Suprapubic skin (tissue), 4 donors: ENCODE measurements around the gene MINDY1. TPM values are rescaled to one million over a fixed set of nuclear protein-coding genes. Genes with fewer than 3 reads are reported as not detected.
A peak's percentile ranks its signal among the peaks of the same experiment; 100 is the strongest.

ENCODE experiments used
- DNase-seq, 2 donors: peaks; one replicate each; pipeline ENCODE4 v3.0.0-alpha.2; 2019; ENCODE audit warnings: low spot score in 2 of 2
- H3K27ac ChIP-seq: fragments of 200-600 bp; sonication (generic); one replicate; pipeline ENCODE4 v1.5.1; 2019
- H3K27me3 ChIP-seq: fragments of 200-600 bp; sonication (generic); one replicate; pipeline ENCODE4 v1.5.1; 2019
- H3K36me3 ChIP-seq: fragments of 200-600 bp; sonication (generic); one replicate; pipeline ENCODE4 v1.5.1; 2019
- H3K4me1 ChIP-seq: fragments of 200-600 bp; sonication (generic); one replicate; pipeline ENCODE4 v1.5.1; 2019
- H3K4me3 ChIP-seq: fragments of 200-600 bp; sonication (generic); one replicate; pipeline ENCODE4 v1.5.1; 2019; ENCODE audit warnings: mild to moderate bottlenecking
- H3K9me3 ChIP-seq: fragments of 200-600 bp; sonication (generic); one replicate; pipeline ENCODE4 v1.5.1; 2019
- EP300 ChIP-seq: sonication (generic); formaldehyde crosslinking; IDR thresholded peaks from one replicate; pipeline ENCODE4 v1.6.1; 2017; ENCODE audit warnings: antibody characterized with exemption
- POLR2A ChIP-seq, 2 donors: fragments of 450-650 bp; IDR thresholded peaks; one replicate each; pipeline ENCODE4 v1.6.1; 2017; ENCODE audit warnings: antibody characterized with exemption in 2 of 2, mild to moderate bottlenecking in 2 of 2, moderate library complexity in 2 of 2
- POLR2AphosphoS5 ChIP-seq, 3 donors: sonication (generic); formaldehyde crosslinking; IDR thresholded peaks; one replicate each; pipeline ENCODE4 v1.6.1; 2017; ENCODE audit warnings: antibody characterized with exemption in 3 of 3
- WGBS: methylation state at CpG from one replicate; pipeline ENCODE4 v1.1.5; 2018; 5-methylcytosine and 5-hydroxymethylcytosine counted together
- total RNA-seq, 4 donors: library from RNA; depleted of rRNA; stranded (reverse); fragments of >200 nt; gene quantifications; one replicate each; pipeline ENCODE4 v1.1.0, GENCODE V29; 2016
- TF ChIP-seq, protein P1 (sequence below), 2 donors: fragments of 200-600 bp in 1 of 2; fragments of 450-650 bp in 1 of 2; sonication (generic) in 1 of 2; IDR thresholded peaks; one replicate each; pipeline ENCODE4 v1.5.1; 2016 to 2019; ENCODE audit warnings: antibody characterized with exemption in 2 of 2, mild to moderate bottlenecking in 1 of 2, moderate library complexity in 1 of 2

MINDY1 gene
- total RNA-seq, 4 donors from 2014 or later = 31.7 to 59.1 (median 35.8) TPM

DNA sequence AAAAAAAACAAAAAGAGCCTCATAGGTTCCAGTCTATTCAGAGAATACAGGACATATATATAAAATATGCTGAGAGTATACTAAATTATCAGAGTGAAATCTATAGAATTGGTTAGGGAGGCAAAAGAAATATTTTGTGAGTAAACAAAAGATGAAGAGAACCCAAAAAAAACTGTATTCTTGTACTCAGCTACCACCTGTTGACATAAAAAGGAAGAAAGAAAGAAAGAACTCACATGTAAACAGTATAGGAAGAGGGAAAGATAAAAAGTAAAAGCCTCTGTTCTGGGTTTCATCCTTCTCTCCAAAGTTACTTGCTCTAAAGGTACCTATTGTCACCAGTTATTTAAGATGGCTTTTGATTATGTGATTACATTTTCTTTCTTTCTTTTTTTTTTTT, 19.8 kb upstream of the MINDY1 start:
- no peaks in the 10 kb centered on the region for H3K9me3 ChIP-seq
- no peak for DNase-seq
- H3K27ac ChIP-seq = no peak overlapping the region
- peaks cover 60% of the 10 kb centered on the region for H3K36me3 ChIP-seq
- TF ChIP-seq POLR2AphosphoS5 (IDR thresholded peaks at IDR 0.05) (no peak), EP300 (no peak), POLR2A (IDR thresholded peaks at IDR 0.05) (no peak)
- TF ChIP-seq, protein P1, sequence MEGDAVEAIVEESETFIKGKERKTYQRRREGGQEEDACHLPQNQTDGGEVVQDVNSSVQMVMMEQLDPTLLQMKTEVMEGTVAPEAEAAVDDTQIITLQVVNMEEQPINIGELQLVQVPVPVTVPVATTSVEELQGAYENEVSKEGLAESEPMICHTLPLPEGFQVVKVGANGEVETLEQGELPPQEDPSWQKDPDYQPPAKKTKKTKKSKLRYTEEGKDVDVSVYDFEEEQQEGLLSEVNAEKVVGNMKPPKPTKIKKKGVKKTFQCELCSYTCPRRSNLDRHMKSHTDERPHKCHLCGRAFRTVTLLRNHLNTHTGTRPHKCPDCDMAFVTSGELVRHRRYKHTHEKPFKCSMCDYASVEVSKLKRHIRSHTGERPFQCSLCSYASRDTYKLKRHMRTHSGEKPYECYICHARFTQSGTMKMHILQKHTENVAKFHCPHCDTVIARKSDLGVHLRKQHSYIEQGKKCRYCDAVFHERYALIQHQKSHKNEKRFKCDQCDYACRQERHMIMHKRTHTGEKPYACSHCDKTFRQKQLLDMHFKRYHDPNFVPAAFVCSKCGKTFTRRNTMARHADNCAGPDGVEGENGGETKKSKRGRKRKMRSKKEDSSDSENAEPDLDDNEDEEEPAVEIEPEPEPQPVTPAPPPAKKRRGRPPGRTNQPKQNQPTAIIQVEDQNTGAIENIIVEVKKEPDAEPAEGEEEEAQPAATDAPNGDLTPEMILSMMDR (IDR thresholded peaks at IDR 0.05) = no peak
- peaks cover 4% of the 10 kb centered on the region for H3K4me1 ChIP-seq
- no peak overlapping the region for H3K4me3 ChIP-seq
- no peaks in the 10 kb centered on the region for H3K27me3 ChIP-seq

DNA sequence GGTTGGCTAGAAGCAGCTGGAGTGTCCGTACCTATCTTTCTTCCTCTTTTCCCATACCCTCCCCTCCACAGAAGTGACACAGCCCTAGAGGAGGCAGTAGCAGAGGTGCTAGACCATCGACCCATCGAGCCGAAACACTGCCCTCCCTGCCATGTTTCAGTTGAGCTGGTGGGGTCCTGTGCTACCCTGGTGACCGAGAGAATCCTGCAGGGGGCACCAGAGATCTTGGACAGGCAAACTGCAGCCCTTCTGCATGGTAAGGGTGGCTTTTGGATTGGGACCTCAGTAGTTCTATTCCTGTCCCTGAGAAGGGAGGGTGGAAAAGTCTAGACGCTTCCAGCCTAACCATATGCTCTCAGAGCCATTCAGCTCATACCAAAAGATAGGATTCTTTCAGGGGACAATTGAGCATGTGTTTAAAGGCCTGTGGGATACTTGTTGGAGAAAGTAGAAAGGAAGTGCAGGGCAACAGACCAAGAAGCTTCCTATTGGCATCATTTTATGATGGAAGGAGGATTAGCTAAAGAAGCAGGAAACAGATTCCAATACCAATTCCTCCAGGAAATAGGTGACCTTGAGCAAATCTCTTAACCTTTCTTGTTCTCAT, 17.9 kb upstream of the MINDY1 start:
- H3K27ac ChIP-seq = no peak overlapping the region
- H3K4me1 ChIP-seq = peaks cover 4% of the 10 kb centered on the region
- H3K4me3 ChIP-seq = no peak overlapping the region
- WGBS = 31% methylated on average over 6 of the region's 6 CpGs
- H3K9me3 ChIP-seq = no peaks in the 10 kb centered on the region
- H3K36me3 ChIP-seq = peaks cover 42% of the 10 kb centered on the region
- H3K27me3 ChIP-seq = no peaks in the 10 kb centered on the region
- DNase-seq = peak; percentile 84
- TF ChIP-seq, protein P1 (IDR thresholded peaks at IDR 0.05) = peak; percentile 51 to 73
- TF ChIP-seq POLR2AphosphoS5 (IDR thresholded peaks at IDR 0.05) (no peak), EP300 (no peak)

DNA sequence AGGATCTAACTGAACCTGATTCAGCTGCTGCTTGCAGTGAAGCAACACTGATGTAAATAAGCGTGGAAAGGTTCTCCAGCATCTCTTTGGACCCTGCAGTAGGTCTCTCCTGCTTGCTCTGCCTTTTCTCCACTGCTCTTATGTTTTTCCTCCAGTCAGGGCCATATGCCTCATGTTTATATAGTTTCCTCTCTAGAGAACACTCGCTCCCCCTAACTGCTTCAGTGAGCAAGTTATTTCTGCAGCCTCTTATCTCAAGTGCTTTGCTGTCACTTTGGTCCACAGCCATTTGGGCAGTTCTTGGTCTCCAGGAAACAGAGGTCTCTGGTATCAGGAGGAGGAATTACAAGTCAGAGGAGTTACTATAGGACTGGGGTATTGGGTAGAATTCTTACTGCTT, 6.8 kb upstream of the MINDY1 start:
- no peaks in the 10 kb centered on the region for H3K27me3 ChIP-seq
- H3K4me1 ChIP-seq = peaks cover 12% of the 10 kb centered on the region
- 78% methylated on average over 2 of the region's 2 CpGs for WGBS
- TF ChIP-seq, protein P1 (IDR thresholded peaks at IDR 0.05) = no peak
- TF ChIP-seq POLR2A (IDR thresholded peaks at IDR 0.05) = no peak
- TF ChIP-seq EP300 = no peak
- no peak for TF ChIP-seq POLR2AphosphoS5 (IDR thresholded peaks at IDR 0.05)
- peaks cover 9% of the 10 kb centered on the region for H3K36me3 ChIP-seq
- DNase-seq = no peak
- no peak overlapping the region for H3K27ac ChIP-seq
- H3K4me3 ChIP-seq = no peak overlapping the region
- no peaks in the 10 kb centered on the region for H3K9me3 ChIP-seq

GRCh38 chr1:151012684-151013471, 6.2 kb upstream of the MINDY1 start:
- Histone ChIP-seq H3K27ac (no peak overlapping the region), H3K27me3 (no peaks in the 10 kb centered on the region), H3K36me3 (peaks cover 3% of the 10 kb centered on the region), H3K4me1 (peaks cover 15% of the 10 kb centered on the region), H3K4me3 (no peak overlapping the region), H3K9me3 (no peaks in the 10 kb centered on the region)
- WGBS = 89% methylated on average over 14 of the region's 14 CpGs
- TF ChIP-seq POLR2A (IDR thresholded peaks at IDR 0.05) = no peak
- TF ChIP-seq, protein P1 (IDR thresholded peaks at IDR 0.05) = no peak
- TF ChIP-seq EP300 = no peak
- TF ChIP-seq POLR2AphosphoS5 (IDR thresholded peaks at IDR 0.05) = no peak
- DNase-seq = no peak

GRCh38 chr1:151011154-151011850, 4.6 kb upstream of the MINDY1 start:
- TF ChIP-seq POLR2AphosphoS5 (IDR thresholded peaks at IDR 0.05) (no peak), EP300 (no peak)
- TF ChIP-seq, protein P1 (IDR thresholded peaks at IDR 0.05) = no peak
- Histone ChIP-seq H3K36me3 (no peaks in the 10 kb centered on the region), H3K4me3 (no peak overlapping the region), H3K9me3 (no peaks in the 10 kb centered on the region), H3K27me3 (no peaks in the 10 kb centered on the region), H3K27ac (no peak overlapping the region), H3K4me1 (peaks cover 27% of the 10 kb centered on the region)
- no peak for DNase-seq
- 56% methylated on average over 4 of the region's 4 CpGs for WGBS
